ENCODE measurements around the gene HPGD.

- TF ChIP-seq CTCF (IDR thresholded peaks at IDR 0.05) (no peak), POLR2A (IDR thresholded peaks at IDR 0.05) (no peak)
These were observed 871 bp upstream of the HPGD start for GRCh38 chr4:174523025-174523693.
